HEK293T (cell line): ENCODE results near the gene BMPR1B.

Experiments used
- CTCF ChIA-PET: fragments of 350-600 bp; formaldehyde crosslinking; extraction: SDS; loops from one replicate; lab custom pipeline; 2021; ENCODE audit warnings: antibody characterized with exemption, inconsistent platforms; lab: Yijun Ruan, JAX
- POLR2A ChIA-PET: fragments of 350-600 bp; formaldehyde crosslinking; extraction: SDS; loops from one replicate; lab custom pipeline; 2020; ENCODE audit warnings: antibody characterized with exemption, inconsistent platforms; lab: Yijun Ruan, JAX
- DNase-seq: peaks from one replicate; pipeline ENCODE4 v3.0.0; 2012; ENCODE audit warnings: mixed read lengths; ENCODE audit errors: extremely low spot score
- ARNT ChIP-seq: fragments of 450-650 bp; IDR thresholded peaks from 2 replicates; pipeline ENCODE4 v1.6.1; 2017; ENCODE audit warnings: mild to moderate bottlenecking
- BHLHE40 ChIP-seq: fragments of 450-650 bp; IDR thresholded peaks from 2 replicates; pipeline ENCODE4 v1.6.1; 2016; ENCODE audit warnings: mild to moderate bottlenecking, moderate library complexity, borderline replicate concordance
- CTBP1 ChIP-seq: fragments of 450-650 bp; IDR thresholded peaks from 2 replicates; pipeline ENCODE4 v1.6.1; 2016; ENCODE audit warnings: borderline replicate concordance
- ELF4 ChIP-seq: fragments of 450-650 bp; IDR thresholded peaks from 2 replicates; pipeline ENCODE4 v1.6.1; 2017; ENCODE audit warnings: antibody characterized with exemption
- FOXA1 ChIP-seq: fragments of 450-650 bp; IDR thresholded peaks from 2 replicates; pipeline ENCODE4 v1.6.1; 2016; ENCODE audit warnings: mild to moderate bottlenecking
- FOXK2 ChIP-seq: fragments of 450-650 bp; IDR thresholded peaks from 2 replicates; pipeline ENCODE4 v1.6.1; 2016; ENCODE audit warnings: mild to moderate bottlenecking
- FOXM1 ChIP-seq: fragments of 450-650 bp; IDR thresholded peaks from 2 replicates; pipeline ENCODE4 v1.6.1; 2017; ENCODE audit warnings: mild to moderate bottlenecking, borderline replicate concordance
- HDGF ChIP-seq: fragments of 450-650 bp; IDR thresholded peaks from 2 replicates; pipeline ENCODE4 v1.6.1; 2017; ENCODE audit warnings: antibody characterized with exemption, borderline replicate concordance
- L3MBTL2 ChIP-seq: fragments of 450-650 bp; conservative IDR thresholded peaks from 2 replicates; pipeline ENCODE4 v1.6.1; 2016; ENCODE audit warnings: mild to moderate bottlenecking
- LEF1 ChIP-seq: fragments of 450-650 bp; IDR thresholded peaks from 2 replicates; pipeline ENCODE4 v1.6.1; 2017; ENCODE audit warnings: mild to moderate bottlenecking, borderline replicate concordance
- NFRKB ChIP-seq: fragments of 450-650 bp; IDR thresholded peaks from 2 replicates; pipeline ENCODE4 v1.6.1; 2016; ENCODE audit warnings: mild to moderate bottlenecking, moderate library complexity
- SP1 ChIP-seq: fragments of 450-650 bp; IDR thresholded peaks from 2 replicates; pipeline ENCODE4 v1.6.1; 2017
- SUZ12 ChIP-seq: fragments of 450-650 bp; IDR thresholded peaks from 2 replicates; pipeline ENCODE4 v1.6.1; 2016; ENCODE audit warnings: mild to moderate bottlenecking
- TARDBP ChIP-seq: fragments of 450-650 bp; IDR thresholded peaks from 2 replicates; pipeline ENCODE4 v1.6.1; 2016
- ZNF384 ChIP-seq: fragments of 450-650 bp; IDR thresholded peaks from 2 replicates; pipeline ENCODE4 v1.6.1; 2016
- TF ChIP-seq, protein P1 (sequence below): fragments of 450-650 bp; IDR thresholded peaks from 2 replicates; pipeline ENCODE4 v1.6.1; 2016

Gene BMPR1B

DNA sequence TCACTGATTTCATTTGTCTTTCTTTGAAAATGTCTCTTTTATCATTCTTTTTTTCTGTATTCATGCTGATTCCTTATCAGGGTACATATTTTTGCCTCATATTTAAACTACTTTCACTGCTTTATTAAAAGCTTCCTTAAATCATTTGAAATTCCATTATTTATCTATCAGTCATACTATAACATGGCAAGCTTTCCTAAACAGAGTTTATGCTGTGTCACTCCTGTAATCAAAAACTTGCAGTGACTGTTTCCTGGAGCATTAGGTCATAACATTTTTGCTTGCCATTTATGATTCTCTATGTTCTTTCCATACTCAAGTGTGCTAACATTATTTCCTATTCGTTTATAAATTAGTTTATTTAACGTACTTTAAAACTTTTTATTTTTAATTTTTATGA lies 203.7 kb downstream of the BMPR1B start:
- no peak for DNase-seq
- CTCF ChIA-PET: no interaction called here
- POLR2A ChIA-PET: no interaction called here
- no peak for TF ChIP-seq ZNF384
- TF ChIP-seq, protein P1, sequence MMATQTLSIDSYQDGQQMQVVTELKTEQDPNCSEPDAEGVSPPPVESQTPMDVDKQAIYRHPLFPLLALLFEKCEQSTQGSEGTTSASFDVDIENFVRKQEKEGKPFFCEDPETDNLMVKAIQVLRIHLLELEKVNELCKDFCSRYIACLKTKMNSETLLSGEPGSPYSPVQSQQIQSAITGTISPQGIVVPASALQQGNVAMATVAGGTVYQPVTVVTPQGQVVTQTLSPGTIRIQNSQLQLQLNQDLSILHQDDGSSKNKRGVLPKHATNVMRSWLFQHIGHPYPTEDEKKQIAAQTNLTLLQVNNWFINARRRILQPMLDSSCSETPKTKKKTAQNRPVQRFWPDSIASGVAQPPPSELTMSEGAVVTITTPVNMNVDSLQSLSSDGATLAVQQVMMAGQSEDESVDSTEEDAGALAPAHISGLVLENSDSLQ: no peak
- no peak for TF ChIP-seq L3MBTL2
- no peak for TF ChIP-seq HDGF
- no peak for TF ChIP-seq NFRKB
- TF ChIP-seq SP1: no peak
- no peak for TF ChIP-seq FOXM1
- no peak for TF ChIP-seq BHLHE40
- TF ChIP-seq FOXK2: no peak
- no peak for TF ChIP-seq CTBP1

DNA sequence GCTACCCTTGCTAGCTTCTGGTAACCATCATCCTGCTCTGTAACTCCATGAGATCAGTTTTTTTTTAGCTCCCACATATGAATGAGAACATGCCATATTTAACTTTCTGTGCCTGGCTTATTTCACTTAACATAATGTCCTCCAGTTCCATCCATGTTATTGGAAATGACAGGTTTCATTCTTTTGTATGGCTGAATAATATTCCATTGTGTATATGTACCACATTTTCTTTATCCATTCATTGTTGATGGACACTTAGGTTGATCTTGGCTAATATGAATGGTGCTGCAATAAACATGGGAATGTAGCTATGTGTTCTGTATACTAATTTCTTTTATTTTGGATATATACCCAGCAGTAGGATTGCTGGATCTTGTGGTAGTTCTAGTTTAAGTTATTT lies 204.7 kb downstream of the BMPR1B start:
- TF ChIP-seq FOXK2 (no peak), ELF4 (no peak), BHLHE40 (no peak), SUZ12 (no peak), SP1 (no peak), FOXM1 (no peak), CTBP1 (no peak), ARNT (no peak), NFRKB (no peak), HDGF (no peak), TARDBP (no peak), ZNF384 (no peak), L3MBTL2 (no peak)
- TF ChIP-seq, protein P1: no peak
- no peak for DNase-seq
- ChIA-PET CTCF (no interaction called here), POLR2A (no interaction called here)

DNA sequence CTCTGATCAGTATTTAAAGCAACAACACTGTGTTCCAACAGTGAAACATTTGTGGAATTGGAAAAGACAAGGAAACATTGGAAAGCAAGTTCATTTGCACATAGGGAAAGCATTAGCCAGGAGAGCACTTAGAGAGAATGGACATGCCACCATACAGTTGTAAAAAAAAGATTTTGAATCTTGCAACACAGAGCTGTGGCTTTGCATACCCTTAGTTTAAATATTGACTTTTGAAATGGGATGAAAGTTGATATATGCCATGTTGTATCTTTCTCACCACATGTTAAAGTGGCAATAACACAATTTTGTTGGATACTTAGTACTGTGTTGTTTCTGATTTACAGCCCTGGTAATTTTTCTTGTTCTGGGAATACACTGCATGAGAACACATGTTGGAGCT lies 208.1 kb downstream of the BMPR1B start:
- no peak for DNase-seq
- ChIA-PET POLR2A (no interaction called here), CTCF (no interaction called here)
- no peak for TF ChIP-seq ARNT
- no peak for TF ChIP-seq FOXK2
- no peak for TF ChIP-seq HDGF
- TF ChIP-seq CTBP1: no peak
- TF ChIP-seq TARDBP: no peak
- TF ChIP-seq FOXA1: no peak
- TF ChIP-seq FOXM1: no peak
- TF ChIP-seq, protein P1: no peak
- no peak for TF ChIP-seq LEF1
- TF ChIP-seq BHLHE40: no peak
- TF ChIP-seq NFRKB: no peak
- TF ChIP-seq ZNF384: no peak
- TF ChIP-seq ELF4: no peak
- no peak for TF ChIP-seq SUZ12

DNA sequence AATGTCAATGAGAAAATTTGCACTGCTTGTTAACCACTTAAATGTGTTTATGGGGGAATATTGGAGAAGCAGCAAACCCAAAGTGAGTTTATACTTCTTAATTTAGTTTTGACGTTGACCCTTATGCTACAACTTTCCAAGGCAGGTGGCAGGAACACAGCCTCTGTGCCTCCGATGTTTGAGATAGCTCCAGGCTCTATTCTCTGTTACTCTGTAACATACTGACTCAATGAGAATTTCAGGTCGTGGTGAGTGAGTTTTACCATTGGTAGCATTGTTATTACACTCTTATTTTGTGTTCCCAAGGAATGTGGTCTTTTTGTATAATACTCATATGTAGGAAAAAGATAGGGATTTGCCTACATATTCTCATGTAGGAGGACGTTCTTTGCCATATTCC lies 210.7 kb downstream of the BMPR1B start:
- CTCF ChIA-PET: interaction anchor here (0.7 to 0.8 kb wide), 2 partner anchors 163 to 890 kb away, joined by 3 to 5 read pairs; no protein-coding TSS in a partner anchor
- TF ChIP-seq, protein P1: no peak
- TF ChIP-seq HDGF: no peak
- no peak for TF ChIP-seq SP1
- no peak for TF ChIP-seq FOXK2
- no peak for DNase-seq
- POLR2A ChIA-PET: no interaction called here

DNA sequence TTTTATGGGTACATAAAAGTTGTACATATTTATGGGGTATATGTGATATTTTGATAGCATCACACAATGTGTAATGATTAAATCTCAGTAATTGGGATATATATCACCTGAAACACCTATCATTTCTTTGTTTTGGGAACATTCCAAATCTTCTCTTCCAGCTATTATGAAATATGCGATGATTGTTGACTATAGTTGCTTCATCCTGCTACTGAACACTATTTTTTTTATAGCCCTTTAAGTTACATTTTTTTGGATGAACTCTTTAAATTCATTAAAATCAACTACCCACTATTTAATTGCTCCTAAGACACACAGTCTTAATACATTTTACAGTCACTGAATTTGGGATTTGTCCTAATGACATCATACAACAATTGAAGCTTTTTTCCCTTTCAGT lies 212.9 kb downstream of the BMPR1B start:
- DNase-seq: no peak
- ChIA-PET POLR2A (no interaction called here), CTCF (no interaction called here)
- TF ChIP-seq FOXA1: no peak
- no peak for TF ChIP-seq SUZ12
- TF ChIP-seq HDGF: no peak
- TF ChIP-seq FOXM1: no peak
- TF ChIP-seq FOXK2: no peak
- TF ChIP-seq, protein P1: no peak

DNA sequence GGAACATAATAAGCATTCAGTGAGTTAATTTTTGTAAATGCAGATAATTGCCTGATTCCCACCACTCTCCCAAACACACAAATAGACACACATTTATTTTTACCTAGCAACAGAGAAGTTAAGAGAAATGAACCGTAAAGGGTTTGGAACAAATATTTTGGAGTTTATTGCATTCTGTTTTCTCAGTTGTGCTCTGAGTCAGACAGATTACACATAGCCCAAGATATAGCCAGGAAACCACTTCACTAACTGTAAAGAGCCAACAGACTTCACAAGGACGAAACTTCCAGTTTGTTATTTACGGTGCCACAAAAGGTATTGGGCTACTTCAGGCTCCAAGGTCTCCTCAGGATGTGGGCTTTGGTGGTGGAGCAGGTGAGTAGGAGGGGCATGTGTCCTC lies 217.0 kb downstream of the BMPR1B start:
- DNase-seq: no peak
- TF ChIP-seq, protein P1: no peak
- TF ChIP-seq CTBP1 (no peak), FOXM1 (no peak), NFRKB (no peak), ARNT (no peak), ZNF384 (no peak), TARDBP (no peak), L3MBTL2 (no peak), ELF4 (no peak), HDGF (no peak), FOXA1 (no peak), FOXK2 (no peak), BHLHE40 (no peak), SUZ12 (no peak), LEF1 (no peak), SP1 (no peak)
- CTCF ChIA-PET: no interaction called here
- POLR2A ChIA-PET: no interaction called here
